ENCODE data around the gene HS3ST6. TPM values are rescaled to one million over a fixed set of nuclear protein-coding genes. Genes with fewer than 3 reads are reported as not detected.

HS3ST6 gene
- total and polyA plus RNA-seq, 2 experiments from 2014 or later, result 0.41 TPM; not detected in 1

DNA sequence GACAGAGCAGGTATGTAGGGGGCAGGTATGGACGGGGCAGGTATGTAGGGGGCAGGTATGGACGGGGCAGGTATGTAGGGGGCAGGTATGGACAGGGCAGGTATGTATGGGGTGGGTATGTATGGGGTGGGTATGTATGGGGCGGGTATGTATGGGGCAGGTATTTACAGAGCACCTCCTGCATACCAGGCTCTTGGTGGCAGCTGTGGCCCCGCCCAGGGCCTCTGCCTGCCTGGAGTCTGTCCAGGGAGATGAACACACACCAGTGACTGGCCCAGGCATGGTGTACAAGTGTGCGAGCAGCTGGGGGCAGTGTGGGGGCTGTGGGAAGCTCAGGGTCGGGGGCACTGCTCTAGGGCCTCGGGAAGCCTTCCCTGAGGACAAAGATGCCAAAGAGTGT lies 31.8 kb upstream of the HS3ST6 start:
- Histone ChIP-seq H3K79me2 (no peaks in the 10 kb centered on the region), H3K9me2 (replicated peaks; ENCODE audit: insufficient read depth) (no peaks in the 10 kb centered on the region), H3K4me3 (no peak overlapping the region), H3K27me3 (no peaks in the 10 kb centered on the region), H3K36me3 (replicated peaks; ENCODE audit: insufficient read depth, low read depth) (no peaks in the 10 kb centered on the region), H4K20me1 (ENCODE audit: insufficient read depth, poor library complexity, severe bottlenecking) (no peaks in the 10 kb centered on the region), H3K9me3 (ENCODE audit: low read depth) (no peaks in the 10 kb centered on the region), H2AFZ (no peak overlapping the region), H3K4me2 (no peak overlapping the region), H3K4me1 (ENCODE audit: insufficient read depth) (no peaks in the 10 kb centered on the region), H3K27ac (no peak overlapping the region)
- WGBS (ENCODE audit: low lambda C conversion rate, missing lambda C conversion rate), result 92% methylated on average over 4 of the region's 7 CpGs
- DNase-seq (ENCODE audit: low spot score), result no peak
- TF ChIP-seq EZH2phosphoT487 (IDR thresholded peaks at IDR 0.05; ENCODE audit: low read depth, severe bottlenecking, unreplicated experiment) (no peak), EZH2 (IDR thresholded peaks at IDR 0.05; ENCODE audit: borderline replicate concordance) (no peak)
- TF ChIP-seq, protein P1, sequence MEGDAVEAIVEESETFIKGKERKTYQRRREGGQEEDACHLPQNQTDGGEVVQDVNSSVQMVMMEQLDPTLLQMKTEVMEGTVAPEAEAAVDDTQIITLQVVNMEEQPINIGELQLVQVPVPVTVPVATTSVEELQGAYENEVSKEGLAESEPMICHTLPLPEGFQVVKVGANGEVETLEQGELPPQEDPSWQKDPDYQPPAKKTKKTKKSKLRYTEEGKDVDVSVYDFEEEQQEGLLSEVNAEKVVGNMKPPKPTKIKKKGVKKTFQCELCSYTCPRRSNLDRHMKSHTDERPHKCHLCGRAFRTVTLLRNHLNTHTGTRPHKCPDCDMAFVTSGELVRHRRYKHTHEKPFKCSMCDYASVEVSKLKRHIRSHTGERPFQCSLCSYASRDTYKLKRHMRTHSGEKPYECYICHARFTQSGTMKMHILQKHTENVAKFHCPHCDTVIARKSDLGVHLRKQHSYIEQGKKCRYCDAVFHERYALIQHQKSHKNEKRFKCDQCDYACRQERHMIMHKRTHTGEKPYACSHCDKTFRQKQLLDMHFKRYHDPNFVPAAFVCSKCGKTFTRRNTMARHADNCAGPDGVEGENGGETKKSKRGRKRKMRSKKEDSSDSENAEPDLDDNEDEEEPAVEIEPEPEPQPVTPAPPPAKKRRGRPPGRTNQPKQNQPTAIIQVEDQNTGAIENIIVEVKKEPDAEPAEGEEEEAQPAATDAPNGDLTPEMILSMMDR (IDR thresholded peaks at IDR 0.05; ENCODE audit: poor library complexity), result no peak

DNA sequence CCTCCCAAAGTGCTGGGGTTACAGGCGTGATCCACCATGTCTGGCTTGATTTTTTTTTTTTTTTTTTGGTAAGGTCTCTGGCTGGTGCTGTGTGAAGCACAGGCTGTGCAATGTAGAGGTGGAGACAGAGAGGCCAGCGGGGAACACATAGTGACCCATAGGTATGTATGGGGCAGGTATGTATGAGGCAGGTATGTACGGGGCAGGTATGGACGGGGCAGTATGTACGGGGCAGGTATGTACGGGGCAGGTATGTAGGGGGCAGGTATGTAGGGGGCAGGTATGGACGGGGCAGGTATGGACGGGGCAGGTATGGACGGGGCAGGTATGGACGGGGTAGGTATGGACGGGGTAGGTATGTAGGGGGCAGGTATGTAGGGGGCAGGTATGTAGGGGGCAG lies 31.3 kb upstream of the HS3ST6 start:
- H4K20me1 ChIP-seq (ENCODE audit: insufficient read depth, poor library complexity, severe bottlenecking), result no peaks in the 10 kb centered on the region
- no peak overlapping the region for H2AFZ ChIP-seq
- TF ChIP-seq, protein P1 (IDR thresholded peaks at IDR 0.05; ENCODE audit: poor library complexity), result no peak
- TF ChIP-seq EZH2phosphoT487 (IDR thresholded peaks at IDR 0.05; ENCODE audit: low read depth, severe bottlenecking, unreplicated experiment) (no peak), EZH2 (IDR thresholded peaks at IDR 0.05; ENCODE audit: borderline replicate concordance) (no peak)
- H3K9me3 ChIP-seq (ENCODE audit: low read depth), result no peaks in the 10 kb centered on the region
- H3K27me3 ChIP-seq, result no peaks in the 10 kb centered on the region
- H3K27ac ChIP-seq, result no peak overlapping the region
- H3K4me2 ChIP-seq, result no peak overlapping the region
- 89% methylated on average over 6 of the region's 11 CpGs for WGBS (ENCODE audit: low lambda C conversion rate, missing lambda C conversion rate)
- H3K4me1 ChIP-seq (ENCODE audit: insufficient read depth), result no peaks in the 10 kb centered on the region
- DNase-seq (ENCODE audit: low spot score), result no peak
- H3K79me2 ChIP-seq, result no peaks in the 10 kb centered on the region
- H3K4me3 ChIP-seq, result no peak overlapping the region
- H3K36me3 ChIP-seq (replicated peaks; ENCODE audit: insufficient read depth, low read depth), result no peaks in the 10 kb centered on the region
- H3K9me2 ChIP-seq (replicated peaks; ENCODE audit: insufficient read depth), result no peaks in the 10 kb centered on the region

DNA sequence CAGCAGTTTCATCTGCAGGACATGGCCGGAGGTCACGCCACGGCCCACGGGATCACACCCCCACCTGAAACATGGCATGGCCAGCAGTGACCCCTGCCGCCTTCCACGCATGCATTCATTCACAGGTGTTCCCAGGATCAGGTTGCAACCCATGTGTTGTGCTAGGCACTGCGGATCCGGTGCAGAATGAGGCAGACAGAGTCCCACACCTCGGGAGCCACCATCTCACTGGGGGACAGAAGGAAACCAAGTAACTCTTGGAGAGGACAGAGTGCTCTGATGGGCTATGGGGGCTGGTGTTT lies 29.1 kb upstream of the HS3ST6 start:
- 90% methylated on average over 9 of the region's 9 CpGs for WGBS (ENCODE audit: low lambda C conversion rate, missing lambda C conversion rate)
- H3K9me2 ChIP-seq (replicated peaks; ENCODE audit: insufficient read depth), result no peaks in the 10 kb centered on the region
- H3K79me2 ChIP-seq, result peaks cover 6% of the 10 kb centered on the region
- H3K27me3 ChIP-seq, result no peaks in the 10 kb centered on the region
- H3K4me1 ChIP-seq (ENCODE audit: insufficient read depth), result peaks cover 2% of the 10 kb centered on the region
- H4K20me1 ChIP-seq (ENCODE audit: insufficient read depth, poor library complexity, severe bottlenecking), result no peaks in the 10 kb centered on the region
- DNase-seq (ENCODE audit: low spot score), result no peak
- no peak overlapping the region for H3K27ac ChIP-seq
- TF ChIP-seq EZH2phosphoT487 (IDR thresholded peaks at IDR 0.05; ENCODE audit: low read depth, severe bottlenecking, unreplicated experiment), result no peak
- TF ChIP-seq, protein P1 (IDR thresholded peaks at IDR 0.05; ENCODE audit: poor library complexity), result no peak
- TF ChIP-seq EZH2 (IDR thresholded peaks at IDR 0.05; ENCODE audit: borderline replicate concordance), result no peak
- no peaks in the 10 kb centered on the region for H3K9me3 ChIP-seq (ENCODE audit: low read depth)
- H3K4me3 ChIP-seq, result no peak overlapping the region
- H3K36me3 ChIP-seq (replicated peaks; ENCODE audit: insufficient read depth, low read depth), result no peaks in the 10 kb centered on the region
- H3K4me2 ChIP-seq, result no peak overlapping the region
- no peak overlapping the region for H2AFZ ChIP-seq
